Measurements from ENCODE around the gene CHST12.

The CHST12 gene

DNA sequence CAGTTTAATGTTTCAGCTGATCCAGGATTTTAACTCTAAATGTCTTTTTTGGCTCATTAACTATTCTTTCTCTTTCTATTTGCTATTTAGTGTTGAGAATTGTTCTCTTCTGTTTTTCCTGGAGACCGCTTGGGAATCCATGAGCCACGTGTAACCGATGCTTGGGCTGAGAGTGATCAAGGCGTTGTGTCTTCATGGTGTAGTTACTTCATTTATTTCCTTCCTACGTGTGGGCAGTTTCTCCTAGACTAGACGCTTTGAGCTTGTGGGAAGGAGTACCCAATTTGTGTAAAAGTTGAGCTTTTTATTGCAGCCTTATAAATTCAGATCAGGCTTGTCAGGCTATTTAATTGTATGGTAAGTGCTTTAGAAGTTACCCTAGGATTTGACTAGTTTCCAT, 45.8 kb upstream of the CHST12 start:
- TF ChIP-seq ZFX (IDR thresholded peaks at IDR 0.05; ENCODE audit: borderline replicate concordance) = no peak
- TF ChIP-seq CTCF (IDR thresholded peaks at IDR 0.05) = no peak
- peak overlapping the region; percentile 98; the same call in 1 of the 2 replicates for H3K27ac ChIP-seq

DNA sequence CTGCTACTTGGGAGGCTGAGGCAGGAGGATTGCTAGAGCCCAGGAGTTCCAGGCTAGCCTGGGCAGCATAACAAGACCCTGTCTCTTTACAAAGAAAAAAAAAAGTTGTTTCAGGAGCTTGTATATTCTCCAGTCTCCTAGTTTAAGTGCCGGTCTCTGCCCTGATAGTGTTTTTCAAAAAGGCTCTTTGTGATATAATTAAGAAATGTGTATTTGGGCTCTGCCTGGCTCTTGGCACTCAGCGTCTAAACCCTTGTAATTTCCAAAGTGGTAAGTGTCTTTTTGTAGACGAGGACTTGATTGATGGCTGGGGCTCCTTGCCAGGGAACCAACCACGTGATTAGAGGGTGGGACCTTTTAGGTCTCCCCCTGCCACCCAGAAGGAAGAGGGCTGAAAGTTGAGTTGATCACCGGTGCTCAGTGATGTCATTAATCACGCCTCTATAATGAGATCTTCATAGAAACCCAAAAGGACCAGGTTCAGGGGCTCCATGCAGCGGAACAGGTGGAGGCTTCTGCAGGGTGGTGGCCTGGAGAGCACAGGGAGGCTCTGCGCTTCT, 44.4 kb upstream of the CHST12 start:
- no peak overlapping the region for H3K27ac ChIP-seq
- no peak for TF ChIP-seq ZFX (IDR thresholded peaks at IDR 0.05; ENCODE audit: borderline replicate concordance)
- TF ChIP-seq CTCF (IDR thresholded peaks at IDR 0.05) = no peak

- TF ChIP-seq CTCF (IDR thresholded peaks at IDR 0.05) (no peak), ZFX (IDR thresholded peaks at IDR 0.05; ENCODE audit: borderline replicate concordance) (no peak)
- H3K27ac ChIP-seq = no peak overlapping the region
These were observed 43.8 kb upstream of the CHST12 start for GRCh38 chr7:2359610-2360009.

GRCh38 chr7:2360796-2361195, 42.6 kb upstream of the CHST12 start:
- TF ChIP-seq CTCF (IDR thresholded peaks at IDR 0.05) (no peak), ZFX (IDR thresholded peaks at IDR 0.05; ENCODE audit: borderline replicate concordance) (no peak)
- H3K27ac ChIP-seq = no peak overlapping the region

GRCh38 chr7:2362385-2363088, 40.9 kb upstream of the CHST12 start:
- TF ChIP-seq CTCF (IDR thresholded peaks at IDR 0.05) (no peak), ZFX (IDR thresholded peaks at IDR 0.05; ENCODE audit: borderline replicate concordance) (no peak)
- H3K27ac ChIP-seq = no peak overlapping the region

DNA sequence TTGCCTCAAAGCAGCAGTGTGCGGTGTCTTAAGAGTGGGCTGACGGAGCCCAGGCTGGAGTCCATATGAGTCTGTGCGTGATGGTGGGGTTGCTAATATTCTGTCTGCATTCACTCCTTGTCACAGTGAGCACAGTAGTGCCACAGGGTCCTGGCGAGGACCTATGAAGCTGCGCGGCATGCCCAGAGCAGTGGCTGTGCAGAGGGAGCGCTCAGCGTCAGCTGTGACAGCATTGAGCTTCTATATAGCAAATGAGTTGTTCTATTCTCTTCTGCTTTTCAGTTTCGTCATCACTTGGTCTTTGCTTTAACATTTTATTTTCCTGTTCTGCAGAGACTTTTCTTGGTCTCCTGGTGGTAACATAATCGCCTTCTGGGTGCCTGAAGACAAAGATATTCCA, 34.3 kb upstream of the CHST12 start:
- H3K27ac ChIP-seq = no peak overlapping the region
- TF ChIP-seq ZFX (IDR thresholded peaks at IDR 0.05; ENCODE audit: borderline replicate concordance) (no peak), CTCF (IDR thresholded peaks at IDR 0.05) (no peak)

GRCh38 chr7:2371329-2371728, 32.1 kb upstream of the CHST12 start:
- TF ChIP-seq ZFX (IDR thresholded peaks at IDR 0.05; ENCODE audit: borderline replicate concordance) = no peak
- no peak for TF ChIP-seq CTCF (IDR thresholded peaks at IDR 0.05)
- H3K27ac ChIP-seq = no peak overlapping the region

Measured in 22Rv1 (cell line).